ENCODE results near the gene SLC12A7. TPM values are rescaled to one million over a fixed set of nuclear protein-coding genes. Genes with fewer than 3 reads are reported as not detected.

SLC12A7 gene
- total RNA-seq, 4 donors from 2014 or later: 4.6 to 49.8 (median 15.8) TPM

- no peaks in the 10 kb centered on the region for H3K4me1 ChIP-seq
- no peak for DNase-seq
- intact Hi-C loops (cut with DNase I; ENCODE audit: low total_unique reads): no loop called here
- H3K27me3 ChIP-seq: no peaks in the 10 kb centered on the region
- no peak overlapping the region for H3K4me3 ChIP-seq
- H3K27ac ChIP-seq: no peak overlapping the region
- H3K36me3 ChIP-seq: no peaks in the 10 kb centered on the region
- no peaks in the 10 kb centered on the region for H3K9me3 ChIP-seq
- TF ChIP-seq, protein P1, sequence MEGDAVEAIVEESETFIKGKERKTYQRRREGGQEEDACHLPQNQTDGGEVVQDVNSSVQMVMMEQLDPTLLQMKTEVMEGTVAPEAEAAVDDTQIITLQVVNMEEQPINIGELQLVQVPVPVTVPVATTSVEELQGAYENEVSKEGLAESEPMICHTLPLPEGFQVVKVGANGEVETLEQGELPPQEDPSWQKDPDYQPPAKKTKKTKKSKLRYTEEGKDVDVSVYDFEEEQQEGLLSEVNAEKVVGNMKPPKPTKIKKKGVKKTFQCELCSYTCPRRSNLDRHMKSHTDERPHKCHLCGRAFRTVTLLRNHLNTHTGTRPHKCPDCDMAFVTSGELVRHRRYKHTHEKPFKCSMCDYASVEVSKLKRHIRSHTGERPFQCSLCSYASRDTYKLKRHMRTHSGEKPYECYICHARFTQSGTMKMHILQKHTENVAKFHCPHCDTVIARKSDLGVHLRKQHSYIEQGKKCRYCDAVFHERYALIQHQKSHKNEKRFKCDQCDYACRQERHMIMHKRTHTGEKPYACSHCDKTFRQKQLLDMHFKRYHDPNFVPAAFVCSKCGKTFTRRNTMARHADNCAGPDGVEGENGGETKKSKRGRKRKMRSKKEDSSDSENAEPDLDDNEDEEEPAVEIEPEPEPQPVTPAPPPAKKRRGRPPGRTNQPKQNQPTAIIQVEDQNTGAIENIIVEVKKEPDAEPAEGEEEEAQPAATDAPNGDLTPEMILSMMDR (IDR thresholded peaks at IDR 0.05): no peak
- no peak for TF ChIP-seq POLR2A (IDR thresholded peaks at IDR 0.05)
These were observed 32.4 kb downstream of the SLC12A7 start for GRCh38 chr5:1079486-1079885.

DNA sequence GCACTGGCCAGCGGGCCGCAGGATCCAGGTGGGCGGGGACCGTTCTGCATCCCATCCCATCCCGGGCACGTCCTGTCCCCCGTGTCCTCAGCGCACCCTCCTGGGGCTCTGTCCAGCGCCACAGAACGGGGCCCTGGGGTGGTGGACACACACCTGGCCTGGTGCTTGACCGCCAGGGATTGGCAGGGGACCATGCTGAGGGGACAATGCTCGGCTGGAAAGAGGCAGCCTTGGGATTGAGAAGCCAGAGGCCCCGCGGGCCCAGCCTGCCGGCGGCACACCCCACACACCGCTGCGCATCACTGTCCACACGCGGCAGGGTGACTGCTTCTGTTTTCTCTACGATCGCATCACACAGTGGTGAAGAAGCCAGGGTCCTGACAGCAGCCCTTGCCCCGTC, 33.0 kb downstream of the SLC12A7 start:
- H3K4me1 ChIP-seq: no peaks in the 10 kb centered on the region
- no peak for DNase-seq
- no peaks in the 10 kb centered on the region for H3K36me3 ChIP-seq
- intact Hi-C loops (cut with DNase I; ENCODE audit: low total_unique reads): no loop called here
- no peaks in the 10 kb centered on the region for H3K27me3 ChIP-seq
- H3K9me3 ChIP-seq: no peaks in the 10 kb centered on the region
- H3K4me3 ChIP-seq: no peak overlapping the region
- no peak overlapping the region for H3K27ac ChIP-seq
- no peak for TF ChIP-seq POLR2A (IDR thresholded peaks at IDR 0.05)
- TF ChIP-seq, protein P1 (IDR thresholded peaks at IDR 0.05): no peak

DNA sequence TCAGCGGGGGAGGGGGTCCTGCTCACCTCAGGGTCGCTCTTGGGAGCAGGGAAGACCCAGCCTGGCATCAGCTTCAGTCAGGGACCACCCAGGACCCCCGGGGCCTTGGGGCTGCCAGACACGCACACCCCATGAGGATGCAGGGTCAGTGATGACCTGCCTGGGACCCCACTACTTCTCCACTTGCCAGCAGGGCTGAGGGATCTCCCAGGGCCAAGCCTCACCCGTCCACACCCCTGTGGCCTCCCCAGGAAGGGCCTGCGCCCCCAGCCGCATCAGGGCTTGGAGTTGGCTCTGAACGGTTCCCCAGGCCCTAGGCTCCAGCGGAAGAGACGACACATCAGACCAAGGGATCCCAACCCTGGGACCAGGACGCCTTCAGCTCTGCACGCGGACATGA, 33.7 kb downstream of the SLC12A7 start:
- intact Hi-C loops (cut with DNase I; ENCODE audit: low total_unique reads): no loop called here
- H3K4me1 ChIP-seq: no peaks in the 10 kb centered on the region
- no peak for TF ChIP-seq POLR2A (IDR thresholded peaks at IDR 0.05)
- TF ChIP-seq, protein P1 (IDR thresholded peaks at IDR 0.05): no peak
- DNase-seq: no peak
- H3K4me3 ChIP-seq: no peak overlapping the region
- no peaks in the 10 kb centered on the region for H3K9me3 ChIP-seq
- H3K36me3 ChIP-seq: no peaks in the 10 kb centered on the region
- no peaks in the 10 kb centered on the region for H3K27me3 ChIP-seq
- H3K27ac ChIP-seq: no peak overlapping the region

DNA sequence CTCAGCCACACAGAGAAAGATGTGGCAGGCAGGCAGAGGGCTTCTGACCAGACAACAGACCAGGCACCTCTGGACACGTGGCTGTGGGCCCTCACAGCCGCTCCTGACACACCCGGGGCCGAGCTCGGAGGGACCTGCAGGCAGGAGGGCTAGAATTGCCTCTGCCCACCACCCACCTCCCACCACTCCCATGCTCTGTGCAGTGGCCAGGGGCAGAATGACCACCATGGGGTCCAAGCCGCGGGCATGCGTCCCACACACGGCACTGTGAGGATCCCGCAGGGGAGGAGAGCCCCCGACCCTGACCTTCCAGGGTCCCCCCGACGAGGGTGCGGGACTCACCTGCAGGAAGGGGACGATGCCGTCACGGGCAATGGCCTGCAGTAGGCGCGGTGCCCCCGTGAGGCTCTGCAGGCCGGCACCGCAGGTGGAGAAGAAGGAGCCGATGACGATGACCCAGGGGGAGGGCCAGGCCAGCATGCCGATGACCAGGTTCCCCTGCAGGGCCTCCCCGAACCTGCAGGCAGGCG, 34.3 kb downstream of the SLC12A7 start:
- no peak for DNase-seq
- no peak for TF ChIP-seq POLR2A (IDR thresholded peaks at IDR 0.05)
- TF ChIP-seq, protein P1 (IDR thresholded peaks at IDR 0.05): no peak
- Histone ChIP-seq H3K4me1 (no peaks in the 10 kb centered on the region), H3K27me3 (no peaks in the 10 kb centered on the region), H3K4me3 (no peak overlapping the region), H3K9me3 (no peaks in the 10 kb centered on the region), H3K27ac (no peak overlapping the region), H3K36me3 (no peaks in the 10 kb centered on the region)
- intact Hi-C loops (cut with DNase I; ENCODE audit: low total_unique reads): no loop called here

- no peak for DNase-seq
- H3K4me3 ChIP-seq: no peak overlapping the region
- H3K36me3 ChIP-seq: no peaks in the 10 kb centered on the region
- H3K9me3 ChIP-seq: no peaks in the 10 kb centered on the region
- no peaks in the 10 kb centered on the region for H3K27me3 ChIP-seq
- H3K4me1 ChIP-seq: no peaks in the 10 kb centered on the region
- intact Hi-C loops (cut with DNase I; ENCODE audit: low total_unique reads): no loop called here
- no peak overlapping the region for H3K27ac ChIP-seq
- no peak for TF ChIP-seq POLR2A (IDR thresholded peaks at IDR 0.05)
- TF ChIP-seq, protein P1 (IDR thresholded peaks at IDR 0.05): no peak
These were observed 34.8 kb downstream of the SLC12A7 start for GRCh38 chr5:1077026-1077425.
